LNCaP clone FGC (cell line): ENCODE data around the gene TYSND1.
A peak's percentile ranks its signal among the peaks of the same experiment; 100 is the strongest.

Experiments
- DNase-seq: peaks from one replicate; pipeline ENCODE4 v3.0.0-alpha.2; 2011; ENCODE audit warnings: low read depth
- H3K4me3 ChIP-seq: 2 replicates; pipeline ENCODE4 v1.5.1; 2011; ENCODE audit warnings: mild to moderate bottlenecking, low read depth, low read length, control low read depth
- CTCF ChIP-seq: IDR thresholded peaks from 2 replicates; pipeline ENCODE4 v1.5.1; 2012; ENCODE audit warnings: mild to moderate bottlenecking; ENCODE audit not compliant: control insufficient read depth, insufficient read depth; ENCODE audit errors: extremely low read depth

TYSND1 gene

GRCh38 chr10:70120417-70120816 lies 26.1 kb downstream of the TYSND1 start:
- TF ChIP-seq CTCF = no peak
- DNase-seq = no peak
- H3K4me3 ChIP-seq = no peak overlapping the region

GRCh38 chr10:70119623-70120022 lies 26.9 kb downstream of the TYSND1 start:
- TF ChIP-seq CTCF = no peak
- peak; percentile 21 for DNase-seq
- H3K4me3 ChIP-seq = no peak overlapping the region

GRCh38 chr10:70119197-70119596 lies 27.3 kb downstream of the TYSND1 start:
- no peak overlapping the region for H3K4me3 ChIP-seq
- no peak for DNase-seq
- no peak for TF ChIP-seq CTCF

GRCh38 chr10:70118196-70118595 lies 28.3 kb downstream of the TYSND1 start:
- no peak for DNase-seq
- TF ChIP-seq CTCF = no peak
- no peak overlapping the region for H3K4me3 ChIP-seq

- no peak for TF ChIP-seq CTCF
- DNase-seq = no peak
- H3K4me3 ChIP-seq = no peak overlapping the region
Observed at GRCh38 chr10:70117646-70118045, 28.9 kb downstream of the TYSND1 start.

GRCh38 chr10:70115948-70116682 lies 30.4 kb downstream of the TYSND1 start:
- TF ChIP-seq CTCF = peak; percentile 84
- DNase-seq = no peak
- H3K4me3 ChIP-seq = no peak overlapping the region

- no peak for TF ChIP-seq CTCF
- DNase-seq = no peak
- no peak overlapping the region for H3K4me3 ChIP-seq
Observed at GRCh38 chr10:70114902-70115301, 31.6 kb downstream of the TYSND1 start.
